ENCODE results near the gene USP31. TPM values are rescaled to one million over a fixed set of nuclear protein-coding genes. Genes with fewer than 3 reads are reported as not detected.
"Not testable (repeated sequence)": the region's sequence is repeated elsewhere in the genome, so short reads cannot be mapped to it uniquely, and the experiment has no call there.

Gene USP31
- total and polyA plus RNA-seq, 9 donors: 3.7 to 6.2 (median 5.1) TPM

DNA sequence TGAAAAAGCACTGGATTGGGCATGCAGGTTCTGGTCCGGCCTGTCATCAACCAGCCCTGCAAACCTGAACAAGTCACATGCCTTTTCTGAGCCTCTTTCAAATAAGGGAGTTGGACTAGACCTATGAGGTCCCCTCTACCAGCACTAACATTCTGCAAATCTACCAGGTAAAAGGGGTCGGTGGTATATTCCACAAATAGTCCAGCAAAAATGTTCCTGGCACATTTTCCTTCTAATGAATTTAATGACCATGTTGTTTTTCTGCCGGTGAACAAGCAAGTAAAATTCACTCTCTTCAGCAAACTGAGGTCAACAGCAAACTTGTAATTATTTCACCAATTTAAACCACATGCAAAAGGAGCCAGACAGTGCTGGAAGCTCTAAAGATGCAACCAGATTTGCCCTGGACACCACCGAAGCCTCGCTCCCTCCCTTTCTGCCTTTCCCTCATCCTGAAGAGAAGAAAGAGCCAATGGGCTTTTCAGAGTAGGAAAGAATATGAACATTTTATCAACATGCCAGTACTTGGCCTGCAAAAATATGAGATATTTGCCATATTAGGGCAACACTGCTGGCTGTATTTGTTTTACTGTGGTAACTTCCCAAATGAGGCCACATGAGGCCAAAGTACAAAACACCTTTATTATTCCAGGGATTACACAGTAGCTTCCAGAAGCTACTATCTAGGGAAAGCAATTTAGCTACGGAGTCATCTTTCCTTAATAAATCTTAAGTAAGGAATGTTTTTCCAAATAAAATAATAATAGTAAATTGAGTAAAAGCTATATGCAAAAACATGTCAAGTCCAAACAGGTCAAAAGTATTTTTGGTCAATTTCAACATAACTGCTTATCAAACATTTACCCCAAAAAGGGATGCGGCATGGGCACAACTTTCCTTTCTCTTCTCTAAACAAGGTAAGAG, 45.0 kb downstream of the USP31 start:
- WGBS (ENCODE audit: insufficient coverage): 100% methylated on average over 1 of the region's 7 CpGs
- Histone ChIP-seq H3K4me3 (ENCODE audit: low read length) (no peak overlapping the region), H3K27me3 (ENCODE audit: control insufficient read depth, insufficient read depth, low read length) (no peaks in the 10 kb centered on the region), H3K9me3 (replicated peaks; ENCODE audit: control insufficient read depth, low read depth, low read length) (no peaks in the 10 kb centered on the region), H3K4me1 (ENCODE audit: control insufficient read depth, insufficient read depth, low read length) (no peaks in the 10 kb centered on the region), H3K36me3 (ENCODE audit: control insufficient read depth, insufficient read depth, low read length) (peaks cover 2% of the 10 kb centered on the region), H3K27ac (ENCODE audit: low read length) (no peak overlapping the region)
- no peak for DNase-seq

DNA sequence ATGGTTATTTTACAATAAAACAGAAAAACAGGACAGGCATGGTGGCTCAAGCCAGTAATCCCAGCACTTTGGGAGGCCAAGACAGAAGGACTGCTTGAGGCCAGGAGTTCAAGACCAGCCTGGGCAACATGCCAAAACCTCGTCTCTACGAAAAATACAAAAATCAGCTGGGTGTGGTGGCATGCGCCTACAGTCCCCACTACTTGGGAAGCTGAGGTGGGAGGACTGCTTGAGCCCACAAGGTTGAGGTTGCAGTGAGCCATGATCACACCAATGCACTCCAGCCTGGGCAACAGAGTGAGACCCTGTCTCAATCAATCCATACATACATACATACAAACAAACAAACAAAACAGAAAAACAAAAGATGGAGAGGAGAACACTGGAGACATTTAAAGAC, 45.6 kb downstream of the USP31 start:
- Histone ChIP-seq H3K4me3 (ENCODE audit: low read length) (no peak overlapping the region), H3K36me3 (ENCODE audit: control insufficient read depth, insufficient read depth, low read length) (peaks cover 2% of the 10 kb centered on the region), H3K9me3 (replicated peaks; ENCODE audit: control insufficient read depth, low read depth, low read length) (no peaks in the 10 kb centered on the region), H3K4me1 (ENCODE audit: control insufficient read depth, insufficient read depth, low read length) (no peaks in the 10 kb centered on the region), H3K27ac (ENCODE audit: low read length) (no peak overlapping the region), H3K27me3 (ENCODE audit: control insufficient read depth, insufficient read depth, low read length) (no peaks in the 10 kb centered on the region)
- no CpG with 5 or more reads among the region's 3 CpGs for WGBS (ENCODE audit: insufficient coverage)
- DNase-seq: no peak

DNA sequence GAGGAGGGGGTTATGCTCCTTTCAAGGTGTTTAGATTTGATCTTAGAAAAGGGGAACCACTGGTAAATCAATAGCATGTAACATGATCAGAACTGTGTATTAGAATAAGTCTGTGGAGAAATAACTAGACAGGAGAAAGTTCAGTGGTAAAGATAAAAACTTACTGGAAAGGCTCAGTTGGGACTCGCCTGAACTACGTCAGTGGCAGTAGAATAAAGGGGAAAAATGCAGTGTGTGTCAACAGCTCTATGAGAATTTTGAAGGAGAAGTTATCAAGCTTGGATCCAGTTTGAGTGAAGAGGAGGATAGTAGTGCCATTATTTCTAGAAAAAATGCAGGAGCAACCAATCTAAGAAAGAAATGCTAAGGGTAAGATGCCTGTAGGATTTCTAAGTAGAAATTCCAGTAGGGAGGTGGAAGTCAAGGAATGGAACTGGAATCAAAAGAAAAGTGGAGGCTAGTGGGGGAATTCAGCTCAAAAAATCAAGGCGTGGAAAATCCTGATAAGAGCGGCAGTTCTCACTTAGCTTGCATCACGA, 48.2 kb downstream of the USP31 start:
- no peaks in the 10 kb centered on the region for H3K4me1 ChIP-seq (ENCODE audit: control insufficient read depth, insufficient read depth, low read length)
- no peak overlapping the region for H3K4me3 ChIP-seq (ENCODE audit: low read length)
- H3K27me3 ChIP-seq (ENCODE audit: control insufficient read depth, insufficient read depth, low read length): no peaks in the 10 kb centered on the region
- H3K36me3 ChIP-seq (ENCODE audit: control insufficient read depth, insufficient read depth, low read length): peaks cover 2% of the 10 kb centered on the region
- no peak overlapping the region for H3K27ac ChIP-seq (ENCODE audit: low read length)
- no peaks in the 10 kb centered on the region for H3K9me3 ChIP-seq (replicated peaks; ENCODE audit: control insufficient read depth, low read depth, low read length)
- no peak for DNase-seq
- 84% methylated on average over 4 of the region's 5 CpGs for WGBS (ENCODE audit: insufficient coverage)

DNA sequence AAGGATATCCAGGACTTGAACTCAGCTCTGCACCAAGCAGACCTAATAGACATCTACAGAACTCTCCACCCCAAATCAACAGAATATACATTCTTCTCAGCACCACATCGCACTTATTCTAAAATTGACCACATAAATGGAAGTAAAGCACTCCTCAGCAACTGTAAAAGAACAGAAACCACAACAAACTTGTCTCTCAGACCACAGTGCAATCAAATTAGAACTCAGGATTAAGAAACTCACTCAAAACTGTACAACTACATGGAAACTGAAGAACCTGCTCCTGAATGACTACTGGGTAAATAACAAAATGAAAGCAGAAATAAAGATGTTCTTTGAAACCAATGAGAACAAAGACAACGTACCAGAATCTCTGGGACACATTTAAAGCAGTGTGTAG, 52.8 kb downstream of the USP31 start:
- not testable (repeated sequence) for H3K27me3 ChIP-seq (ENCODE audit: control insufficient read depth, insufficient read depth, low read length); H3K36me3 ChIP-seq (ENCODE audit: control insufficient read depth, insufficient read depth, low read length); DNase-seq; H3K4me1 ChIP-seq (ENCODE audit: control insufficient read depth, insufficient read depth, low read length); H3K9me3 ChIP-seq (replicated peaks; ENCODE audit: control insufficient read depth, low read depth, low read length); H3K4me3 ChIP-seq (ENCODE audit: low read length); H3K27ac ChIP-seq (ENCODE audit: low read length)
- no CpG with 5 or more reads among the region's 2 CpGs for WGBS (ENCODE audit: insufficient coverage)

DNA sequence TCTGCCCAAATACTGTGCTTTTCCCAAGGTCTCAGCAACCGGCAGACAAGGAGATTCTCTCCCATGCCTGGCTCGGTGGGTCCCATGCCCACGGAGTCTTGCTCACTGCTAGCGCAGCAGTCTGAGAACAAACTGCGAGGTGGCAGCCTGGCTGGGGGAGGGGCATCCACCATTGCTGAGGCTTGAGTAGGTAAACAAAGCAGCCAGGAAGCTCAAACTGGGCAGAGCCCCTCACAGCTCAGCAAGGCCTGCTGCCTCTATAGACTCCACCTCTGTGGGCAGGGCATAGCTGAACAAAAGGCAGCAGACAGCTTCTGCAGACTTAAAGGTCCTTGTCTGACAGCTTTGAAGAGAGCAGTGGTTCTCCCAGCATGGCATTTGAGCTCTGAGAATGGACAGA, 55.1 kb downstream of the USP31 start:
- WGBS (ENCODE audit: insufficient coverage): 84% methylated on average over 5 of the region's 5 CpGs
- H3K36me3 ChIP-seq (ENCODE audit: control insufficient read depth, insufficient read depth, low read length): peaks cover 12% of the 10 kb centered on the region
- DNase-seq; H3K4me3 ChIP-seq (ENCODE audit: low read length); H3K27ac ChIP-seq (ENCODE audit: low read length); H3K4me1 ChIP-seq (ENCODE audit: control insufficient read depth, insufficient read depth, low read length); H3K27me3 ChIP-seq (ENCODE audit: control insufficient read depth, insufficient read depth, low read length); H3K9me3 ChIP-seq (replicated peaks; ENCODE audit: control insufficient read depth, low read depth, low read length): not testable (repeated sequence)

DNA sequence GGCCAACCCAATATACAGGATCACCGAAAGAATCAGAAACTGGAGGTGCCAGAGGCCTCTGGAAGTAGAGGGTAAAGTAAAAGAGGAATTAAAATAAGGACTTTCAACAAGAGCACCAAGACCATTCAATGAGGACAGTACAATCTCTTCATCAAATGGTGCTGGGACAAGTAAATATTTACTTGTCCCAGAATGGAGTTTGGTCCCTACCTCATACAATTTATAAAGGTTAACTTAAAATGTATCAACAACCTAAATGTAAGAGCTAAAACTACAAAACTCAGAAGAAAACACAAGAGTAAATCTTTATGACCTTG, 56.5 kb downstream of the USP31 start:
- Histone ChIP-seq H3K27me3 (ENCODE audit: control insufficient read depth, insufficient read depth, low read length) (no peaks in the 10 kb centered on the region), H3K27ac (ENCODE audit: low read length) (no peak overlapping the region), H3K9me3 (replicated peaks; ENCODE audit: control insufficient read depth, low read depth, low read length) (no peaks in the 10 kb centered on the region), H3K4me3 (ENCODE audit: low read length) (no peak overlapping the region), H3K4me1 (ENCODE audit: control insufficient read depth, insufficient read depth, low read length) (no peaks in the 10 kb centered on the region), H3K36me3 (ENCODE audit: control insufficient read depth, insufficient read depth, low read length) (peaks cover 12% of the 10 kb centered on the region)
- DNase-seq: no peak
- WGBS (ENCODE audit: insufficient coverage): no CpG with 5 or more reads among the region's 1 CpG

DNA sequence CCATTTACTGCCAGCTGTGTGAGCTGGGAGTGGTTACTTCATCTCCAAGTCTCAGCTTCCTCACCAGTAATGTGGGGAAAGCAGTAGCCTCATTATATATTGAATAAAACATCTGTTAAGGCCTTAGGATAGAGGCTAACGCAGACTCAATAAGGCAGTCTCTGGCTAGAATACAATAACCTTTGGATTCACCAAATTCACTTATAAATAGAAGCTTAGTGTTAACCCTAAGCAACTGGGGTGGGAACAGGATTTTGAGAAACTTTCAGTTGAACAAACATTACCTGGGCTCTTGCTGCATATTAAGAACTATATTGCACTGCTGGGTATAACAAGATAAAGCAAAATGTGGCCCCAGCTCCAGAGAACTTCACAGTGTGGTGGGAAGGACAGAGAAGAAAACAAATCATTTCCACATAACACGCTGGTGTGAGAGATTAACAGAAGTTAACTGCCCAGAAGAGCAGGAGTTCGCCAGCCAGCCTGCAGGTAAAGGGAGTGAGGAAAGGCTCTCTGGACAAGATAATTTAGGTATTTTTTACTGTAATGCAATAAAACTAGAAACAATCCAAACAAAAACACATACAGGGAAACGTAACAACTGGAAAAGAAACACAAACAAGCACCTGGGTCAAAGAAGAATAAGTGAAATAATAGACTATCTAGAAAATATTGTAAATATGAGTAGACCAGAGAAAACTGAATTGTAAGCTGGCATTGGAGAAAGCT, 57.0 kb downstream of the USP31 start:
- H3K36me3 ChIP-seq (ENCODE audit: control insufficient read depth, insufficient read depth, low read length): peaks cover 15% of the 10 kb centered on the region
- H3K27ac ChIP-seq (ENCODE audit: low read length): no peak overlapping the region
- H3K4me3 ChIP-seq (ENCODE audit: low read length): no peak overlapping the region
- no peaks in the 10 kb centered on the region for H3K9me3 ChIP-seq (replicated peaks; ENCODE audit: control insufficient read depth, low read depth, low read length)
- WGBS (ENCODE audit: insufficient coverage): no CpG with 5 or more reads among the region's 4 CpGs
- no peak for DNase-seq
- H3K4me1 ChIP-seq (ENCODE audit: control insufficient read depth, insufficient read depth, low read length): no peaks in the 10 kb centered on the region
- no peaks in the 10 kb centered on the region for H3K27me3 ChIP-seq (ENCODE audit: control insufficient read depth, insufficient read depth, low read length)

DNA sequence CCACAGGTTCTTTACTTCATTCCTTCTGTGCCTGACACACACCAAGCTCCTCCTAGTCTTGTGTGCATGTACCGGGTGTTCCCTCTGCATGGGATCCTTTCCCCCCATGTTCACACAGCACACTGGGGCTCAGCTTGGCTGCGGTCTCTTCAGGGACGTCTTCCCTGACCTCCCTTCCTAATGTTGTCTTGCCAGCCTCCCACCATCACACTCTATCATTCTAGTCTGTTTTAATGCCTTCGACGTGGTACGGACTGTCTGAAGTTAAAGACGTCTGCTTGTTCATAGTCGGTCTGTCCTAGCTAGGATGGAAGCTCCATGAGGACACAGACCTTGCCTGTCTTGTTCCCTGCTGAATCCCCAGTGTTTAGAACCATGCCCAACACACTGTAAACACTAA, 60.1 kb downstream of the USP31 start:
- no peaks in the 10 kb centered on the region for H3K4me1 ChIP-seq (ENCODE audit: control insufficient read depth, insufficient read depth, low read length)
- no peaks in the 10 kb centered on the region for H3K9me3 ChIP-seq (replicated peaks; ENCODE audit: control insufficient read depth, low read depth, low read length)
- H3K36me3 ChIP-seq (ENCODE audit: control insufficient read depth, insufficient read depth, low read length): peaks cover 17% of the 10 kb centered on the region
- DNase-seq: no peak
- no peak overlapping the region for H3K4me3 ChIP-seq (ENCODE audit: low read length)
- no peaks in the 10 kb centered on the region for H3K27me3 ChIP-seq (ENCODE audit: control insufficient read depth, insufficient read depth, low read length)
- H3K27ac ChIP-seq (ENCODE audit: low read length): no peak overlapping the region
- WGBS (ENCODE audit: insufficient coverage): 94% methylated on average over 8 of the region's 8 CpGs

DNA sequence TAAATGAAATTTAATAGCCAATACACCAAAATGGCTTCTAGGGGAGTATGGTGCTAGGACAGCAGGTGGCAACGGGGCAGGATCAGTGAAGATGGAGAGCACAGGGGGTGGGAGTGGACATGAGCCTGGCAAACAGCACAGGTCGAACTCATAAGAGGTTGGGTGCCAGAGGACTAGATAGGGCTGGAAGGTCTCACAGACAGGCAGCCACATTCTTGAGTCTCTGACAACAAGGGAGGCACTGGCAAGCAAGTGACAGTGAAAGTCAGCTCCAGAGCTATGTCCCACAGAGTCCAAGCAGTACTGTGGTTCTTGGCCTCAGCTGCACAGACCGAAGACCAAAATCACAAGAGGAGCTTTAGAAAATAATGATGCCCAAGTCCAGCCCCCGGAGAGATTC, 61.2 kb downstream of the USP31 start:
- WGBS (ENCODE audit: insufficient coverage): 89% methylated on average over 2 of the region's 4 CpGs
- no peaks in the 10 kb centered on the region for H3K9me3 ChIP-seq (replicated peaks; ENCODE audit: control insufficient read depth, low read depth, low read length)
- no peak overlapping the region for H3K4me3 ChIP-seq (ENCODE audit: low read length)
- no peaks in the 10 kb centered on the region for H3K27me3 ChIP-seq (ENCODE audit: control insufficient read depth, insufficient read depth, low read length)
- H3K36me3 ChIP-seq (ENCODE audit: control insufficient read depth, insufficient read depth, low read length): peaks cover 17% of the 10 kb centered on the region
- no peaks in the 10 kb centered on the region for H3K4me1 ChIP-seq (ENCODE audit: control insufficient read depth, insufficient read depth, low read length)
- no peak overlapping the region for H3K27ac ChIP-seq (ENCODE audit: low read length)
- no peak for DNase-seq

DNA sequence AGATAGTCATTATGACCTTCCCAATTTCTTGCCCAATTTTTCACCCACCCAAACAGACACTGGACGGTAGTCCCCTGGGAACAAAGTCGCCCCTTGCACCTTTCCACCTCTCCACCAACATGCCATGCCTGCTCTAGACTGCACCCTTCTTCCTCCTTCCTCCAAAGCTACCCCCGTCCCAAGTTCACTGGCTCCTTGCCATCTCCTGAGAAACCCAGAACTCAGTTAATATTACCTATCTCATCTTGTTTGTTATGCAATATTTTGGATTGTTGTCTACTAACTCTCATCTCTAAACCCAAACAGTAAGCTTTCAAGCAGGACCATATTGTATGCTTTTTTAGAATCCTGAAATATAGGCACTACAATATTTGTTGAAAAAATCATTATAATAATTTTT, 63.3 kb downstream of the USP31 start:
- H3K9me3 ChIP-seq (replicated peaks; ENCODE audit: control insufficient read depth, low read depth, low read length): no peaks in the 10 kb centered on the region
- H3K36me3 ChIP-seq (ENCODE audit: control insufficient read depth, insufficient read depth, low read length): peaks cover 27% of the 10 kb centered on the region
- no peak for DNase-seq
- no peak overlapping the region for H3K27ac ChIP-seq (ENCODE audit: low read length)
- H3K4me3 ChIP-seq (ENCODE audit: low read length): no peak overlapping the region
- H3K4me1 ChIP-seq (ENCODE audit: control insufficient read depth, insufficient read depth, low read length): no peaks in the 10 kb centered on the region
- no peaks in the 10 kb centered on the region for H3K27me3 ChIP-seq (ENCODE audit: control insufficient read depth, insufficient read depth, low read length)
- WGBS (ENCODE audit: insufficient coverage): 100% methylated on average over 2 of the region's 3 CpGs
